Measurements from ENCODE around the gene NDUFAF8.

Gene NDUFAF8

GRCh38 chr17:81253358-81254131 is 14.4 kb downstream of the NDUFAF8 start:
- peak; percentile 55 for DNase-seq

- peak; percentile 86 for DNase-seq
These were observed 16.0 kb downstream of the NDUFAF8 start for GRCh38 chr17:81254955-81255717.

- peak; percentile 83 for DNase-seq
These were observed 17.5 kb downstream of the NDUFAF8 start for GRCh38 chr17:81256616-81257015.

GRCh38 chr17:81257533-81257932 is 18.4 kb downstream of the NDUFAF8 start:
- no peak for DNase-seq

GRCh38 chr17:81258292-81258691 is 19.2 kb downstream of the NDUFAF8 start:
- no peak for DNase-seq

- DNase-seq = no peak
These were observed 20.0 kb downstream of the NDUFAF8 start for GRCh38 chr17:81259058-81259605.

- no peak for DNase-seq
These were observed 21.1 kb downstream of the NDUFAF8 start for GRCh38 chr17:81260171-81260570.

GRCh38 chr17:81260641-81261040 is 21.5 kb downstream of the NDUFAF8 start:
- DNase-seq = no peak

- no peak for DNase-seq
These were observed 22.0 kb downstream of the NDUFAF8 start for GRCh38 chr17:81261096-81261495.

- no peak for DNase-seq
These were observed 22.6 kb downstream of the NDUFAF8 start for GRCh38 chr17:81261582-81262336.

- DNase-seq = no peak
These were observed 24.5 kb downstream of the NDUFAF8 start for GRCh38 chr17:81263371-81264181.

- no peak for DNase-seq
These were observed 25.5 kb downstream of the NDUFAF8 start for GRCh38 chr17:81264640-81265039.

- no peak for DNase-seq
These were observed 26.5 kb downstream of the NDUFAF8 start for GRCh38 chr17:81265576-81265975.

- DNase-seq = no peak
These were observed 28.4 kb downstream of the NDUFAF8 start for GRCh38 chr17:81267390-81268067.

GRCh38 chr17:81270279-81270678 is 31.2 kb downstream of the NDUFAF8 start:
- DNase-seq = no peak

- no peak for DNase-seq
These were observed 32.1 kb downstream of the NDUFAF8 start for GRCh38 chr17:81271226-81271625.

- DNase-seq = no peak
These were observed 33.5 kb downstream of the NDUFAF8 start for GRCh38 chr17:81272616-81273015.

- no peak for DNase-seq
These were observed 34.8 kb downstream of the NDUFAF8 start for GRCh38 chr17:81273698-81274470.

- DNase-seq = no peak
These were observed 35.3 kb downstream of the NDUFAF8 start for GRCh38 chr17:81274471-81274855.

- no peak for DNase-seq
These were observed 37.7 kb downstream of the NDUFAF8 start for GRCh38 chr17:81276781-81277180.

- DNase-seq = no peak
These were observed 38.3 kb downstream of the NDUFAF8 start for GRCh38 chr17:81277421-81277820.
